ENCODE results near the gene OS9.

Gene OS9

GRCh38 chr12:57765698-57766463, 71.9 kb downstream of the OS9 start:
- Histone ChIP-seq H3K4me3 (ENCODE audit: low read length in 2 of 2) (peak overlapping the region; percentile 56 to 81), H3K27me3 (ENCODE audit: control insufficient read depth in 2 of 2, insufficient read depth in 2 of 2, low read length in 2 of 2) (peaks cover 32% of the 10 kb centered on the region in 2 donors), H3K27ac (ENCODE audit: low read depth in 2 of 2, low read length in 2 of 2) (no peak overlapping the region), H3K9me3 (ENCODE audit: control insufficient read depth in 2 of 2, low read length in 2 of 2) (no peaks in the 10 kb centered on the region), H3K4me1 (ENCODE audit: control insufficient read depth in 2 of 2, insufficient read depth in 2 of 2, low read length in 2 of 2) (peaks cover 20 to 29% of the 10 kb centered on the region in 2 donors), H3K36me3 (ENCODE audit: control insufficient read depth in 2 of 2, insufficient read depth in 2 of 2, low read length in 2 of 2) (peaks cover 4 to 5% of the 10 kb centered on the region in 2 donors), H3K9ac (ENCODE audit: low read depth in 1 of 2, low read length in 2 of 2) (peak overlapping the region in 1 of 2 donors; percentile 52)

- Histone ChIP-seq H3K27me3 (ENCODE audit: control insufficient read depth in 2 of 2, insufficient read depth in 2 of 2, low read length in 2 of 2) (peaks cover 32% of the 10 kb centered on the region in 2 donors), H3K36me3 (ENCODE audit: control insufficient read depth in 2 of 2, insufficient read depth in 2 of 2, low read length in 2 of 2) (peaks cover 4 to 5% of the 10 kb centered on the region in 2 donors), H3K9ac (ENCODE audit: low read depth in 1 of 2, low read length in 2 of 2) (peak within 1 kb of the TSS in 1 of 2 donors; percentile 24), H3K9me3 (ENCODE audit: control insufficient read depth in 2 of 2, low read length in 2 of 2) (no peaks in the 10 kb centered on the region), H3K4me3 (ENCODE audit: low read length in 2 of 2) (peak within 1 kb of the TSS; percentile 56 to 81), H3K27ac (ENCODE audit: low read depth in 2 of 2, low read length in 2 of 2) (no peak within 1 kb of the TSS), H3K4me1 (ENCODE audit: control insufficient read depth in 2 of 2, insufficient read depth in 2 of 2, low read length in 2 of 2) (peaks cover 24 to 34% of the 10 kb centered on the region in 2 donors)
Observed at GRCh38 chr12:57766464-57767304, 72.8 kb downstream of the OS9 start, which contains the start of gene CYP27B1. TSS of gene CYP27B1 (minus strand) at chr12:57767078. CDS start at chr12:57767041, 37 bp downstream.

- Histone ChIP-seq H3K9ac (ENCODE audit: low read depth in 1 of 2, low read length in 2 of 2) (no peak overlapping the region), H3K4me1 (ENCODE audit: control insufficient read depth in 2 of 2, insufficient read depth in 2 of 2, low read length in 2 of 2) (peaks cover 28 to 37% of the 10 kb centered on the region in 2 donors), H3K9me3 (ENCODE audit: control insufficient read depth in 2 of 2, low read length in 2 of 2) (no peaks in the 10 kb centered on the region), H3K36me3 (ENCODE audit: control insufficient read depth in 2 of 2, insufficient read depth in 2 of 2, low read length in 2 of 2) (peaks cover 4 to 5% of the 10 kb centered on the region in 2 donors), H3K27me3 (ENCODE audit: control insufficient read depth in 2 of 2, insufficient read depth in 2 of 2, low read length in 2 of 2) (peaks cover 32% of the 10 kb centered on the region in 2 donors), H3K27ac (ENCODE audit: low read depth in 2 of 2, low read length in 2 of 2) (no peak overlapping the region), H3K4me3 (ENCODE audit: low read length in 2 of 2) (no peak overlapping the region)
Observed at GRCh38 chr12:57767305-57767698, 73.4 kb downstream of the OS9 start.

GRCh38 chr12:57767876-57768275, 73.9 kb downstream of the OS9 start:
- no peak overlapping the region for H3K27ac ChIP-seq (ENCODE audit: low read depth in 2 of 2, low read length in 2 of 2)
- peaks cover 31 to 40% of the 10 kb centered on the region in 2 donors for H3K4me1 ChIP-seq (ENCODE audit: control insufficient read depth in 2 of 2, insufficient read depth in 2 of 2, low read length in 2 of 2)
- no peak overlapping the region for H3K4me3 ChIP-seq (ENCODE audit: low read length in 2 of 2)
- H3K9ac ChIP-seq (ENCODE audit: low read depth in 1 of 2, low read length in 2 of 2) = no peak overlapping the region
- peaks cover 32% of the 10 kb centered on the region in 2 donors for H3K27me3 ChIP-seq (ENCODE audit: control insufficient read depth in 2 of 2, insufficient read depth in 2 of 2, low read length in 2 of 2)
- peaks cover 4 to 5% of the 10 kb centered on the region in 2 donors for H3K36me3 ChIP-seq (ENCODE audit: control insufficient read depth in 2 of 2, insufficient read depth in 2 of 2, low read length in 2 of 2)
- no peaks in the 10 kb centered on the region for H3K9me3 ChIP-seq (ENCODE audit: control insufficient read depth in 2 of 2, low read length in 2 of 2)

GRCh38 chr12:57769594-57769993, 75.7 kb downstream of the OS9 start:
- Histone ChIP-seq H3K27ac (ENCODE audit: low read depth in 2 of 2, low read length in 2 of 2) (no peak overlapping the region), H3K9me3 (ENCODE audit: control insufficient read depth in 2 of 2, low read length in 2 of 2) (no peaks in the 10 kb centered on the region), H3K4me3 (ENCODE audit: low read length in 2 of 2) (no peak overlapping the region), H3K9ac (ENCODE audit: low read depth in 1 of 2, low read length in 2 of 2) (no peak overlapping the region), H3K36me3 (ENCODE audit: control insufficient read depth in 2 of 2, insufficient read depth in 2 of 2, low read length in 2 of 2) (peaks cover 4 to 5% of the 10 kb centered on the region in 2 donors), H3K27me3 (ENCODE audit: control insufficient read depth in 2 of 2, insufficient read depth in 2 of 2, low read length in 2 of 2) (peaks cover 21 to 26% of the 10 kb centered on the region in 2 donors), H3K4me1 (ENCODE audit: control insufficient read depth in 2 of 2, insufficient read depth in 2 of 2, low read length in 2 of 2) (peaks cover 34 to 38% of the 10 kb centered on the region in 2 donors)

- peaks cover 15 to 16% of the 10 kb centered on the region in 2 donors for H3K27me3 ChIP-seq (ENCODE audit: control insufficient read depth in 2 of 2, insufficient read depth in 2 of 2, low read length in 2 of 2)
- H3K4me3 ChIP-seq (ENCODE audit: low read length in 2 of 2) = no peak overlapping the region
- H3K9me3 ChIP-seq (ENCODE audit: control insufficient read depth in 2 of 2, low read length in 2 of 2) = no peaks in the 10 kb centered on the region
- H3K4me1 ChIP-seq (ENCODE audit: control insufficient read depth in 2 of 2, insufficient read depth in 2 of 2, low read length in 2 of 2) = peaks cover 27 to 28% of the 10 kb centered on the region in 2 donors
- peaks cover 4 to 5% of the 10 kb centered on the region in 2 donors for H3K36me3 ChIP-seq (ENCODE audit: control insufficient read depth in 2 of 2, insufficient read depth in 2 of 2, low read length in 2 of 2)
- no peak overlapping the region for H3K9ac ChIP-seq (ENCODE audit: low read depth in 1 of 2, low read length in 2 of 2)
- no peak overlapping the region for H3K27ac ChIP-seq (ENCODE audit: low read depth in 2 of 2, low read length in 2 of 2)
Observed at GRCh38 chr12:57770734-57771133, 76.8 kb downstream of the OS9 start.

Data from mucosa of rectum (tissue), 2 donors.